ENCODE results near the gene RNASEL. TPM values are rescaled to one million over a fixed set of nuclear protein-coding genes. Genes with fewer than 3 reads are reported as not detected.

Gene RNASEL
- total and polyA plus RNA-seq, 2 donors (not counting 1 experiment from before 2014, with no cell fraction given), result 6.9 to 18.1 TPM

GRCh38 chr1:182600036-182600713, 11.1 kb upstream of the RNASEL start:
- TF ChIP-seq, protein P1, sequence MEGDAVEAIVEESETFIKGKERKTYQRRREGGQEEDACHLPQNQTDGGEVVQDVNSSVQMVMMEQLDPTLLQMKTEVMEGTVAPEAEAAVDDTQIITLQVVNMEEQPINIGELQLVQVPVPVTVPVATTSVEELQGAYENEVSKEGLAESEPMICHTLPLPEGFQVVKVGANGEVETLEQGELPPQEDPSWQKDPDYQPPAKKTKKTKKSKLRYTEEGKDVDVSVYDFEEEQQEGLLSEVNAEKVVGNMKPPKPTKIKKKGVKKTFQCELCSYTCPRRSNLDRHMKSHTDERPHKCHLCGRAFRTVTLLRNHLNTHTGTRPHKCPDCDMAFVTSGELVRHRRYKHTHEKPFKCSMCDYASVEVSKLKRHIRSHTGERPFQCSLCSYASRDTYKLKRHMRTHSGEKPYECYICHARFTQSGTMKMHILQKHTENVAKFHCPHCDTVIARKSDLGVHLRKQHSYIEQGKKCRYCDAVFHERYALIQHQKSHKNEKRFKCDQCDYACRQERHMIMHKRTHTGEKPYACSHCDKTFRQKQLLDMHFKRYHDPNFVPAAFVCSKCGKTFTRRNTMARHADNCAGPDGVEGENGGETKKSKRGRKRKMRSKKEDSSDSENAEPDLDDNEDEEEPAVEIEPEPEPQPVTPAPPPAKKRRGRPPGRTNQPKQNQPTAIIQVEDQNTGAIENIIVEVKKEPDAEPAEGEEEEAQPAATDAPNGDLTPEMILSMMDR (IDR thresholded peaks at IDR 0.05), result no peak
- TF ChIP-seq EZH2 (IDR thresholded peaks at IDR 0.05; ENCODE audit: borderline replicate concordance, insufficient read depth, low read depth, low read length, poor library complexity, severe bottlenecking), result no peak
- H3K4me1 Mint-ChIP-seq, result peaks cover 4% of the 10 kb centered on the region
- Histone ChIP-seq H3K36me3 (replicated peaks in 1 of 2; ENCODE audit: control extremely low read depth in 1 of 2, control insufficient read depth in 1 of 2, extremely low read depth in 1 of 2, insufficient read depth in 2 of 2, low read length in 1 of 2) (no peaks in the 10 kb centered on the region), H3K27me3 (replicated peaks in 1 of 4; ENCODE audit: control extremely low read depth in 1 of 4, control insufficient read depth in 3 of 4, insufficient read depth in 4 of 4, low read length in 3 of 4) (peaks cover 0 to 3% (median 0%) of the 10 kb centered on the region in 4 experiments), H3K4me1 (ENCODE audit: control insufficient read depth in 2 of 2, insufficient read depth in 2 of 2, low read length in 2 of 2) (peaks cover 19 to 25% of the 10 kb centered on the region in 2 donors), H3K27ac (ENCODE audit: low read length in 2 of 2) (no peak overlapping the region), H3K79me2 (ENCODE audit: control insufficient read depth, insufficient read depth, low read length) (no peaks in the 10 kb centered on the region), H3K9me3 (ENCODE audit: control extremely low read depth in 1 of 3, control insufficient read depth in 2 of 3, insufficient read depth in 1 of 3, low read length in 2 of 3) (no peaks in the 10 kb centered on the region), H4K20me1 (ENCODE audit: control insufficient read depth, insufficient read depth, low read length, poor library complexity, severe bottlenecking) (no peaks in the 10 kb centered on the region), H3K4me2 (replicated peaks; ENCODE audit: low read depth, low read length, poor library complexity, severe bottlenecking) (no peak overlapping the region), H3K9ac (ENCODE audit: low read length) (no peak overlapping the region), H2AFZ (ENCODE audit: insufficient read depth, low read depth, low read length, poor library complexity, severe bottlenecking) (no peak overlapping the region), H3K4me3 (ENCODE audit: control extremely low read depth in 1 of 5, extremely low read depth in 1 of 5, insufficient read depth in 1 of 5, low read depth in 2 of 5, low read length in 4 of 5) (no peak overlapping the region)
- WGBS (ENCODE audit: insufficient coverage), result 91% methylated on average over 16 of the region's 17 CpGs
- CTCF ChIA-PET, result interaction anchor here (0.8 to 24.5 kb wide), 19 partner anchors 7 to 240 kb away, joined by 3 to 989 read pairs (median 4); partner anchors contain the start of genes NPL and RNASEL
- ATAC-seq (ENCODE audit: low read depth) (no peak), DNase-seq (no peak)
- H3K27me3 Mint-ChIP-seq, result no peaks in the 10 kb centered on the region
- intact Hi-C loops (cut with micrococcal nuclease), result loop anchor here (5.0 kb wide), 2 partner anchors 208 to 422 kb away; partner anchors contain the start of genes GLUL and LAMC1
- H3K9me3 Mint-ChIP-seq (ENCODE audit: insufficient read depth), result no peaks in the 10 kb centered on the region
- H3K4me3 Mint-ChIP-seq, result no peak overlapping the region
- POLR2A ChIA-PET, result interaction anchor here (1.7 kb wide), 1 partner anchor 182 kb away, joined by 6 read pairs; no protein-coding TSS in a partner anchor
- H3K27ac Mint-ChIP-seq, result no peak overlapping the region

GRCh38 chr1:182599339-182599738, 10.3 kb upstream of the RNASEL start:
- ChIA-PET POLR2A (interaction anchor here (0.7 kb wide), 1 partner anchor 12 kb away, joined by 3 read pairs; no protein-coding TSS in a partner anchor), CTCF (interaction anchor here (0.9 to 24.5 kb wide), 8 partner anchors 11 to 187 kb away, joined by 3 to 989 read pairs (median 12); partner anchors contain the start of genes NPL and RNASEL)
- Mint-ChIP-seq H3K27ac (no peak overlapping the region), H3K4me1 (peaks cover 4% of the 10 kb centered on the region), H3K4me3 (no peak overlapping the region), H3K27me3 (no peaks in the 10 kb centered on the region), H3K9me3 (ENCODE audit: insufficient read depth) (no peaks in the 10 kb centered on the region)
- Histone ChIP-seq H3K4me3 (ENCODE audit: control extremely low read depth in 1 of 5, extremely low read depth in 1 of 5, insufficient read depth in 1 of 5, low read depth in 2 of 5, low read length in 4 of 5) (no peak overlapping the region), H3K79me2 (ENCODE audit: control insufficient read depth, insufficient read depth, low read length) (no peaks in the 10 kb centered on the region), H3K27ac (ENCODE audit: low read length in 2 of 2) (no peak overlapping the region), H3K4me1 (ENCODE audit: control insufficient read depth in 2 of 2, insufficient read depth in 2 of 2, low read length in 2 of 2) (peaks cover 14 to 21% of the 10 kb centered on the region in 2 donors), H3K9ac (ENCODE audit: low read length) (no peak overlapping the region), H3K36me3 (replicated peaks in 1 of 2; ENCODE audit: control extremely low read depth in 1 of 2, control insufficient read depth in 1 of 2, extremely low read depth in 1 of 2, insufficient read depth in 2 of 2, low read length in 1 of 2) (no peaks in the 10 kb centered on the region), H3K4me2 (replicated peaks; ENCODE audit: low read depth, low read length, poor library complexity, severe bottlenecking) (no peak overlapping the region), H4K20me1 (ENCODE audit: control insufficient read depth, insufficient read depth, low read length, poor library complexity, severe bottlenecking) (no peaks in the 10 kb centered on the region), H3K9me3 (ENCODE audit: control extremely low read depth in 1 of 3, control insufficient read depth in 2 of 3, insufficient read depth in 1 of 3, low read length in 2 of 3) (no peaks in the 10 kb centered on the region), H2AFZ (ENCODE audit: insufficient read depth, low read depth, low read length, poor library complexity, severe bottlenecking) (no peak overlapping the region), H3K27me3 (replicated peaks in 1 of 4; ENCODE audit: control extremely low read depth in 1 of 4, control insufficient read depth in 3 of 4, insufficient read depth in 4 of 4, low read length in 3 of 4) (no peaks in the 10 kb centered on the region)
- intact Hi-C loops (cut with micrococcal nuclease), result no loop called here
- WGBS (ENCODE audit: insufficient coverage), result 91% methylated on average over 6 of the region's 6 CpGs
- DNase-seq (no peak), ATAC-seq (ENCODE audit: low read depth) (no peak)
- TF ChIP-seq EZH2 (IDR thresholded peaks at IDR 0.05; ENCODE audit: borderline replicate concordance, insufficient read depth, low read depth, low read length, poor library complexity, severe bottlenecking), result no peak
- TF ChIP-seq, protein P1 (IDR thresholded peaks at IDR 0.05), result peak; percentile 24

Measured in B cell (primary cell).